CD8-positive, alpha-beta memory T cell (primary cell): Measurements from ENCODE around the gene KRT82. TPM values are rescaled to one million over a fixed set of nuclear protein-coding genes. Genes with fewer than 3 reads are reported as not detected.
A peak's percentile ranks its signal among the peaks of the same experiment; 100 is the strongest.

ENCODE experiments used
- CTCF ChIA-PET: fragments of 350-600 bp; sonication (Branson Sonifier 250); formaldehyde crosslinking; loops from one replicate; lab custom pipeline; 2021; ENCODE audit warnings: antibody characterized with exemption; lab: Charles Lee
- POLR2A ChIA-PET: fragments of 350-600 bp; sonication (Branson Sonifier 250); formaldehyde crosslinking; loops from one replicate; lab custom pipeline; 2021; ENCODE audit warnings: antibody characterized with exemption; lab: Charles Lee
- DNase-seq, 5 donors: peaks; one replicate each; pipeline versions ENCODE4 v3.0.0 to v3.0.0-alpha.2; 2020 to 2022; ENCODE audit warnings: mixed read lengths in 1 of 5
- H3K27ac ChIP-seq: one replicate; pipeline ENCODE4 v1.7.0; 2013; ENCODE audit warnings: low read depth, mild to moderate bottlenecking, low read length, moderate library complexity
- H3K27me3 ChIP-seq: 2 replicates; pipeline ENCODE4 v1.7.0; 2013; ENCODE audit warnings: low read length, mild to moderate bottlenecking; ENCODE audit not compliant: insufficient read depth, poor library complexity, severe bottlenecking
- H3K36me3 ChIP-seq: 2 replicates; pipeline ENCODE4 v1.7.0; 2013; ENCODE audit warnings: mild to moderate bottlenecking, low read length, moderate library complexity; ENCODE audit not compliant: insufficient read depth
- H3K4me1 ChIP-seq: 2 replicates; pipeline ENCODE4 v1.7.0; 2013; ENCODE audit warnings: mild to moderate bottlenecking, low read length, moderate library complexity; ENCODE audit not compliant: insufficient read depth
- H3K4me3 ChIP-seq: 2 replicates; pipeline ENCODE4 v1.7.0; 2013; ENCODE audit warnings: mild to moderate bottlenecking, low read length
- H3K9me3 ChIP-seq: 2 replicates; pipeline ENCODE4 v1.7.0; 2013; ENCODE audit warnings: mild to moderate bottlenecking, low read length
- H3K27ac Mint-ChIP-seq, 8 donors: one replicate each; pipeline ENCODE4 v1.8.0; 2020 to 2021; ENCODE audit warnings: mixed read lengths in 8 of 8, mild to moderate bottlenecking in 6 of 8, inconsistent platforms in 3 of 8, moderate library complexity in 3 of 8
- H3K27me3 Mint-ChIP-seq, 2 donors: one replicate each; pipeline ENCODE4 v1.8.0; 2020 to 2021; ENCODE audit warnings: mixed read lengths in 2 of 2, mild to moderate bottlenecking in 1 of 2, moderate library complexity in 1 of 2
- H3K36me3 Mint-ChIP-seq, 3 donors: one replicate each; pipeline ENCODE4 v1.8.0; 2020 to 2021; ENCODE audit warnings: mixed read lengths in 3 of 3, inconsistent platforms in 1 of 3, mild to moderate bottlenecking in 1 of 3
- H3K4me1 Mint-ChIP-seq, 3 donors: one replicate each; pipeline ENCODE4 v1.8.0; 2020 to 2021; ENCODE audit warnings: mixed read lengths in 3 of 3, inconsistent platforms in 1 of 3, mild to moderate bottlenecking in 1 of 3
- H3K4me3 Mint-ChIP-seq, 7 donors: one replicate each; pipeline ENCODE4 v1.8.0; 2020 to 2021; ENCODE audit warnings: mixed read lengths in 7 of 7, mild to moderate bottlenecking in 6 of 7, moderate library complexity in 4 of 7, inconsistent platforms in 2 of 7
- H3K9me3 Mint-ChIP-seq, 5 donors: one replicate each; pipeline ENCODE4 v1.8.0; 2020 to 2022; ENCODE audit warnings: mixed read lengths in 5 of 5, mild to moderate bottlenecking in 3 of 5, moderate library complexity in 2 of 5, inconsistent platforms in 1 of 5
- polyA plus RNA-seq: library from polyadenylated mRNA; unstranded; fragments of 300-500 nt; fragmentation: Illumina TruSeq; gene quantifications from one replicate; pipeline ENCODE4 v1.2.3, GENCODE V29; 2021
- total RNA-seq, 2 experiments: library from RNA; stranded (reverse); gene quantifications; one replicate each; pipeline ENCODE4 v1.2.3, GENCODE V29; 2021

Gene KRT82
- total and polyA plus RNA-seq, 3 experiments from 2014 or later = not detected

DNA sequence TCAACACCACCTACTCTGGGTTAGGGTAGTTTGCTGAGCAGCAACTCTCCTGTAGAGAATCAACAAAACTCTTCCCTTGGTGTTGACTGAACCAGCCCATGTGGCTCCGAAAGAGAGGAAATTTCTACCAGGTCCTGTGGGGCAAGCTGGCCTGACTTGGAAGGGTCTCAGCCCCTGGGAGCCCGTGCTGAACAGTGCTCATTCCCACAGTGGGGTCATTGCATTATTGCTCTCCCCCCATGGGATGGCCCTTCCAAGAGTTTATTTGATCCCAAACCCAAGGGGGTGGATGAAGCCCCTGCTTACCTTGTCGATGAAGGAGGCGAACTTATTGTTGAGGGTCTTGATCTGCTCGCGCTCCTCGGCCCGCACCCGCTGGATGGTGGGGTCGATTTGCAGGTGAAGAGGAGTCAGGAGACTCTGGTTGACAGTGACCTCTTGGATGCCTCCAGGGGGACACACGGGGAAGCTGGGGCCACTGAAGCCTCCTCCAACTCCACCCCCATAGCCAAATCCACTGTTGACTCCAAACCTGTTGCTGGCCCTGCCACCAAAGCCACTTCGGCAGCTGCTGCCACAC, 27.5 kb upstream of the KRT82 start:
- Histone ChIP-seq H3K36me3 (no peaks in the 10 kb centered on the region), H3K27ac (no peak overlapping the region), H3K4me3 (no peak overlapping the region), H3K9me3 (no peaks in the 10 kb centered on the region), H3K4me1 (no peaks in the 10 kb centered on the region), H3K27me3 (peaks cover 11% of the 10 kb centered on the region)
- ChIA-PET POLR2A (no interaction called here), CTCF (no interaction called here)
- H3K4me1 Mint-ChIP-seq = no peaks in the 10 kb centered on the region
- no peak for DNase-seq
- H3K27ac Mint-ChIP-seq = no peak overlapping the region
- no peaks in the 10 kb centered on the region for H3K36me3 Mint-ChIP-seq
- H3K4me3 Mint-ChIP-seq = no peak overlapping the region
- H3K27me3 Mint-ChIP-seq = peaks cover 18 to 65% of the 10 kb centered on the region in 2 donors
- H3K9me3 Mint-ChIP-seq = no peaks in the 10 kb centered on the region

GRCh38 chr12:52432559-52433207, 26.5 kb upstream of the KRT82 start:
- H3K36me3 Mint-ChIP-seq = no peaks in the 10 kb centered on the region
- ChIA-PET POLR2A (no interaction called here), CTCF (no interaction called here)
- DNase-seq = no peak
- no peaks in the 10 kb centered on the region for H3K4me1 Mint-ChIP-seq
- Histone ChIP-seq H3K27ac (no peak overlapping the region), H3K27me3 (peaks cover 11% of the 10 kb centered on the region), H3K36me3 (no peaks in the 10 kb centered on the region), H3K4me3 (no peak overlapping the region), H3K9me3 (no peaks in the 10 kb centered on the region), H3K4me1 (no peaks in the 10 kb centered on the region)
- no peak overlapping the region for H3K27ac Mint-ChIP-seq
- H3K27me3 Mint-ChIP-seq = peaks cover 18 to 65% of the 10 kb centered on the region in 2 donors
- no peaks in the 10 kb centered on the region for H3K9me3 Mint-ChIP-seq
- no peak overlapping the region for H3K4me3 Mint-ChIP-seq

DNA sequence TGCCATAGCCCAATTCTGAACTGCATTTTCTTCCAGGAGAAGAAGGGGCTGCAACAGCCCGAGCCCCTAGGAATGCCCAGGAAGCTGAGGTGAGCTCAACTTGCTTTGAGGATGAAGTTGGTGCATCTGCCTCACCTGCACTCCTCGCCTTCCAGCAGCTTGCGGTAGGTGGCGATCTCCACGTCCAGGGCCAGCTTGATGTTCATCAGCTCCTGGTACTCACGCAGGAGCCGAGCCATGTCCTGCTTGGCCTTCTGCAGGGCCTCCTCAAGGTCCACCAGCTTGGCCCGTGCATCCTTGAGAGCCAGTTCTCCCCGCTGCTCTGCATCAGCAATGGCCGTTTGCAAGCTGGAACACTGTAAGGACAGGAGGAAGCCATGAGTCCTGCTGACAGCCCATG, 22.0 kb upstream of the KRT82 start:
- no peak overlapping the region for H3K27ac ChIP-seq
- no peak overlapping the region for H3K27ac Mint-ChIP-seq
- no peaks in the 10 kb centered on the region for H3K4me1 Mint-ChIP-seq
- no peaks in the 10 kb centered on the region for H3K9me3 Mint-ChIP-seq
- POLR2A ChIA-PET = no interaction called here
- H3K4me3 Mint-ChIP-seq = no peak overlapping the region
- no peaks in the 10 kb centered on the region for H3K36me3 Mint-ChIP-seq
- no peak for DNase-seq
- H3K9me3 ChIP-seq = no peaks in the 10 kb centered on the region
- no peaks in the 10 kb centered on the region for H3K4me1 ChIP-seq
- H3K27me3 ChIP-seq = peaks cover 11% of the 10 kb centered on the region
- H3K36me3 ChIP-seq = no peaks in the 10 kb centered on the region
- peaks cover 18 to 51% of the 10 kb centered on the region in 2 donors for H3K27me3 Mint-ChIP-seq
- CTCF ChIA-PET = interaction anchor here (1.2 kb wide), 1 partner anchor 14 kb away, joined by 5 read pairs; no protein-coding TSS in a partner anchor
- H3K4me3 ChIP-seq = no peak overlapping the region

GRCh38 chr12:52427083-52427482, 20.9 kb upstream of the KRT82 start:
- H3K36me3 Mint-ChIP-seq = no peaks in the 10 kb centered on the region
- Histone ChIP-seq H3K27me3 (peaks cover 11% of the 10 kb centered on the region), H3K4me1 (no peaks in the 10 kb centered on the region), H3K9me3 (no peaks in the 10 kb centered on the region), H3K27ac (no peak overlapping the region), H3K36me3 (no peaks in the 10 kb centered on the region), H3K4me3 (no peak overlapping the region)
- peaks cover 13 to 50% of the 10 kb centered on the region in 2 donors for H3K27me3 Mint-ChIP-seq
- ChIA-PET CTCF (interaction anchor here (1.2 kb wide), 1 partner anchor 13 kb away, joined by 5 read pairs; no protein-coding TSS in a partner anchor), POLR2A (no interaction called here)
- H3K4me1 Mint-ChIP-seq = no peaks in the 10 kb centered on the region
- no peaks in the 10 kb centered on the region for H3K9me3 Mint-ChIP-seq
- H3K27ac Mint-ChIP-seq = no peak overlapping the region
- H3K4me3 Mint-ChIP-seq = no peak overlapping the region
- no peak for DNase-seq

DNA sequence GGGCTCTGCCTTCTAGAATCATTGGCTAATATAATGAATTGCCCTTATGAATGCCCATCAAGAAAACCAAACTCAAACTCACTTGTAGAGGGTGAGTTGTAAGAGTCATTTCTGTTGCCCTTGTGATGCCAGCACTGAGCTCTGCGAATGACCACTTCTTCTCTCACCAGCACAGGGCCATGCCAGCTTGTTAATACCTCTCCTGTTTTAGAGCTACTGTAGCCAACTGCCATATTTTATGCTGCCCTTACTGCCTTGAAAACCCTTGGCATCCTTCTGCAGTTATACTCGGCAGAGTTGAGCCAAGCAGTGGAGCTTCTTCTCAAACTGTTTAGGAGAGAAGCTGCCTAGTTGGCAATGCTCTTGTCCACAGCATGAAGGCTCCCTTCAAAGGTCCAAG, 19.9 kb upstream of the KRT82 start:
- Mint-ChIP-seq H3K27ac (no peak overlapping the region), H3K9me3 (no peaks in the 10 kb centered on the region), H3K36me3 (no peaks in the 10 kb centered on the region), H3K27me3 (peaks cover 14 to 52% of the 10 kb centered on the region in 2 donors), H3K4me3 (no peak overlapping the region), H3K4me1 (no peaks in the 10 kb centered on the region)
- CTCF ChIA-PET = no interaction called here
- POLR2A ChIA-PET = no interaction called here
- DNase-seq = no peak
- H3K27ac ChIP-seq = no peak overlapping the region
- peaks cover 3% of the 10 kb centered on the region for H3K27me3 ChIP-seq
- H3K36me3 ChIP-seq = no peaks in the 10 kb centered on the region
- no peak overlapping the region for H3K4me3 ChIP-seq
- no peaks in the 10 kb centered on the region for H3K9me3 ChIP-seq
- no peaks in the 10 kb centered on the region for H3K4me1 ChIP-seq

DNA sequence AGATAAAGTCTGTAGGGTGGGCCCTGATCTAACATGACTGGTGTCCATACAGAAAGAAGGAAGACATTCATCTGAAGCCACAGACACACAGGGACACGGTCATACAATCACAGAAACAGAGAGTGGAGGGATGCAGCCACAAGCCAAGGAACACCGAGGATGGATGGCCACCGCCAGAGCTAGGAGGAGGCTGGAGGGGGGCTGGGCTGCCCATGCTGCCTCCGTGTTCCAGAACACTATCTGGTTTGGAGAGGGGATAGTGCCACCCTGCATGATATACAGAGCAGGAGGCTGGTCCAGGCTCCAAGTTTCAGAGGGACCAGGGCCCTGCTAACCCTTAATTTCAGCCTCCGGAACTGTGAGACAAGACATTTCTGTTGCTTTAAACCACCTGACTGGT, 19.3 kb upstream of the KRT82 start:
- Histone ChIP-seq H3K4me3 (no peak overlapping the region), H3K27ac (no peak overlapping the region), H3K27me3 (no peaks in the 10 kb centered on the region), H3K36me3 (no peaks in the 10 kb centered on the region), H3K4me1 (no peaks in the 10 kb centered on the region), H3K9me3 (no peaks in the 10 kb centered on the region)
- no peaks in the 10 kb centered on the region for H3K36me3 Mint-ChIP-seq
- H3K4me1 Mint-ChIP-seq = no peaks in the 10 kb centered on the region
- no peak overlapping the region for H3K27ac Mint-ChIP-seq
- CTCF ChIA-PET = no interaction called here
- no peak for DNase-seq
- no peaks in the 10 kb centered on the region for H3K9me3 Mint-ChIP-seq
- no peak overlapping the region for H3K4me3 Mint-ChIP-seq
- H3K27me3 Mint-ChIP-seq = peaks cover 14 to 47% of the 10 kb centered on the region in 2 donors
- POLR2A ChIA-PET = no interaction called here

- Mint-ChIP-seq H3K9me3 (no peaks in the 10 kb centered on the region), H3K27ac (peak overlapping the region in 1 of 8 donors; percentile 88), H3K4me3 (no peak overlapping the region), H3K27me3 (peaks cover 14 to 38% of the 10 kb centered on the region in 2 donors), H3K36me3 (no peaks in the 10 kb centered on the region), H3K4me1 (no peaks in the 10 kb centered on the region)
- CTCF ChIA-PET = no interaction called here
- no peak overlapping the region for H3K27ac ChIP-seq
- H3K36me3 ChIP-seq = no peaks in the 10 kb centered on the region
- POLR2A ChIA-PET = no interaction called here
- no peaks in the 10 kb centered on the region for H3K9me3 ChIP-seq
- H3K4me3 ChIP-seq = no peak overlapping the region
- DNase-seq = no peak
- no peaks in the 10 kb centered on the region for H3K4me1 ChIP-seq
- no peaks in the 10 kb centered on the region for H3K27me3 ChIP-seq
Measured at GRCh38 chr12:52423661-52424500, 17.7 kb upstream of the KRT82 start.

GRCh38 chr12:52423035-52423434, 16.9 kb upstream of the KRT82 start:
- Mint-ChIP-seq H3K27ac (no peak overlapping the region), H3K4me3 (no peak overlapping the region), H3K36me3 (no peaks in the 10 kb centered on the region), H3K9me3 (no peaks in the 10 kb centered on the region), H3K27me3 (peaks cover 12 to 34% of the 10 kb centered on the region in 2 donors), H3K4me1 (no peaks in the 10 kb centered on the region)
- no peak for DNase-seq
- CTCF ChIA-PET = no interaction called here
- POLR2A ChIA-PET = no interaction called here
- no peak overlapping the region for H3K4me3 ChIP-seq
- H3K27ac ChIP-seq = no peak overlapping the region
- no peaks in the 10 kb centered on the region for H3K27me3 ChIP-seq
- H3K9me3 ChIP-seq = no peaks in the 10 kb centered on the region
- H3K36me3 ChIP-seq = no peaks in the 10 kb centered on the region
- H3K4me1 ChIP-seq = no peaks in the 10 kb centered on the region
